HG02588 (cell line): ENCODE measurements around the gene APLP1.
"Not testable (repeated sequence)": the region's sequence is repeated elsewhere in the genome, so short reads cannot be mapped to it uniquely, and the experiment has no call there.

Experiments
- ATAC-seq: cut with Tn5 transposase; IDR thresholded peaks from one replicate; pipeline ENCODE4 v1.9.1; 2021; ENCODE audit warnings: mild to moderate bottlenecking, moderate library complexity; ENCODE audit not compliant: unreplicated experiment

Gene APLP1

GRCh38 chr19:35882114-35882832 lies 13.9 kb downstream of the APLP1 start:
- ATAC-seq: no peak

GRCh38 chr19:35883882-35884281 lies 15.5 kb downstream of the APLP1 start:
- ATAC-seq: no peak

GRCh38 chr19:35885225-35885738 lies 16.9 kb downstream of the APLP1 start:
- ATAC-seq: no peak

- ATAC-seq: no peak
These were observed 17.5 kb downstream of the APLP1 start for GRCh38 chr19:35885904-35886303.

- no peak for ATAC-seq
These were observed 18.8 kb downstream of the APLP1 start for GRCh38 chr19:35887197-35887596.

GRCh38 chr19:35888398-35888797 lies 20.0 kb downstream of the APLP1 start:
- no peak for ATAC-seq

GRCh38 chr19:35889370-35890112 lies 21.2 kb downstream of the APLP1 start:
- ATAC-seq: no peak

GRCh38 chr19:35890113-35890650 lies 21.8 kb downstream of the APLP1 start:
- ATAC-seq: no peak

GRCh38 chr19:35891819-35892218 lies 23.4 kb downstream of the APLP1 start:
- not testable (repeated sequence) for ATAC-seq

GRCh38 chr19:35894342-35894741 lies 26.0 kb downstream of the APLP1 start:
- ATAC-seq: no peak

GRCh38 chr19:35895911-35896642 lies 27.7 kb downstream of the APLP1 start:
- ATAC-seq: no peak

GRCh38 chr19:35896643-35897040 lies 28.3 kb downstream of the APLP1 start:
- ATAC-seq: no peak

- ATAC-seq: no peak
These were observed 29.5 kb downstream of the APLP1 start for GRCh38 chr19:35897706-35898451.

- ATAC-seq: no peak
These were observed 30.1 kb downstream of the APLP1 start for GRCh38 chr19:35898499-35898809.

GRCh38 chr19:35899547-35900214 lies 31.3 kb downstream of the APLP1 start:
- ATAC-seq: peak; percentile 39

- ATAC-seq: no peak
These were observed 32.8 kb downstream of the APLP1 start for GRCh38 chr19:35901055-35901644.

GRCh38 chr19:35901854-35902661 lies 33.7 kb downstream of the APLP1 start, which contains the start of gene HCST:
HCST (plus strand) TSS chr19:35902529; CDS start chr19:35902594, 65 bp downstream.
- ATAC-seq: no peak

GRCh38 chr19:35902870-35903475 lies 34.6 kb downstream of the APLP1 start:
- ATAC-seq: no peak
